COLO829 (cell line): ENCODE data around the gene NADK2.

Source experiments
- DNase-seq: peaks from one replicate; pipeline ENCODE4 v3.0.0; 2012; ENCODE audit warnings: low spot score

NADK2 gene

DNA sequence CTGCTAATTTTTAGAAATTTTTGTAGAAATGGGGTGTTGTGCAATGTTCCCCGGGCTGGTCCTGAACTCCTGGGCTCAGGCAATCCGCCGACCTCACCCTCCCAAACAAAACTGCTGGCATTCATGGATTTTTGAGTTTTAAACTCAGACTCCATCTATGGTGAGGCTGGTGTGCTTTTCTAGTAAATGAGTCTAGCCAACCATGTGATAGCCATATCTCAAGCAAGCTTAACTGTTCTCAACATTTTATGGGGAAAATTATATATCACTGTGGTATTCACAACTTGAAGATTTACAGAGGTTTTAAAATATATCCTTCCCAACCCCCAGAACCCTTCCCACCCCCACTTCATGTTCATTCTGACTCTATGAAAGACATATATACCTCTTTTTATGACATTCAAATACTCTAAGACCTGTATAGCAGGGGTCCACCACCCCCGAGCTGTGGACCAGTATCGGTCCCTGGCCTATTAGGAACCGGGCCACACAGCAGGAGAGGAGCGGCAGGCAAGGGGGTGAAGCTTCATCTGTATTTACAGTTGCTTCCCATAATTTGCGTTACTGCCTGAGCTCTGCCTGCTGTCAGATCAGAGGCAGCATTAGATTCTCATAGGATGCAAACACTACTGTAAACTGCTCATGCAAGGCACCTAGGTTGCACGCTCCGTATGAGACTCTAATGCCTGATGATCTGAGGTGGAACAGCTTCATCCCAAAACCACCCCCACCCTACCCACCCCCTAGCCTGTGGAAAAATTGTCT is 4.5 kb upstream of the NADK2 start:
- no peak for DNase-seq

DNA sequence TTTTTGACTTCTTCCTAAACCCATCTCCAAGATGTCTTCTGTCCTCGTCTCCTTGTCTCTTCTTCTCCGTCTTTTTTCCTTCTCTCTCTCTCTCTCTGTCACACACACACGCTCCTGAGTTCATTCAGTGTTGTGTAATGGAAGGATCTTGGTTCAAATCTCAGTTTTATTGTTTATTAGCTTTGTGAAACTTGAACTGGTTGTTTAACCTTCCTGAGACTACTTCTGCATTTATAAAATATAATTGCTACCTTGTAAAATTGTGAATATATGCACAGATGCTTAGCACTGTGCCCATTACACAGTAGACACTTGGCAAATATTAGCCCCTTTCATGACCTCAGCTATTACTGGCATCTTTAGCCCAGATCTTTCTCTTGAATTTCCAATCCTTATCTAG is 2.4 kb upstream of the NADK2 start:
- DNase-seq, result no peak

DNA sequence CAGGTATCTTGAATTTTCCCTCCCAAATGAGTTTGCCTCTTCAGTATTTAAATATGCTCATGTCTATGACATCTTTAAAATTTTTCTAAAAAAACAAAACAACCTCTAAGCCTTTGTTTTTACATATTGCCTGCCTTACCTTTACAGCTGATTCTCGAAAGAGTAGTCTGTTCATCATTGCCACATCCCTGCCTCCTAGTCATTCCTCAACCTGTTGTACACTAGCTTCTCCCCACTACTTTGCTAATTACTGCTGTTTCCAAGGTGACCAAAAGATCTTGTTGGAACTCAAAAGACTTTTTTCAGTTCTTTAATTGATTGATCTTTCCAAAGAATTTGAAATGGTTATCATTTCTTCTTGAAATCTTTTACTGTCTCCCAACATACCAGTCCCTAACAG is 1.9 kb upstream of the NADK2 start:
- no peak for DNase-seq

DNA sequence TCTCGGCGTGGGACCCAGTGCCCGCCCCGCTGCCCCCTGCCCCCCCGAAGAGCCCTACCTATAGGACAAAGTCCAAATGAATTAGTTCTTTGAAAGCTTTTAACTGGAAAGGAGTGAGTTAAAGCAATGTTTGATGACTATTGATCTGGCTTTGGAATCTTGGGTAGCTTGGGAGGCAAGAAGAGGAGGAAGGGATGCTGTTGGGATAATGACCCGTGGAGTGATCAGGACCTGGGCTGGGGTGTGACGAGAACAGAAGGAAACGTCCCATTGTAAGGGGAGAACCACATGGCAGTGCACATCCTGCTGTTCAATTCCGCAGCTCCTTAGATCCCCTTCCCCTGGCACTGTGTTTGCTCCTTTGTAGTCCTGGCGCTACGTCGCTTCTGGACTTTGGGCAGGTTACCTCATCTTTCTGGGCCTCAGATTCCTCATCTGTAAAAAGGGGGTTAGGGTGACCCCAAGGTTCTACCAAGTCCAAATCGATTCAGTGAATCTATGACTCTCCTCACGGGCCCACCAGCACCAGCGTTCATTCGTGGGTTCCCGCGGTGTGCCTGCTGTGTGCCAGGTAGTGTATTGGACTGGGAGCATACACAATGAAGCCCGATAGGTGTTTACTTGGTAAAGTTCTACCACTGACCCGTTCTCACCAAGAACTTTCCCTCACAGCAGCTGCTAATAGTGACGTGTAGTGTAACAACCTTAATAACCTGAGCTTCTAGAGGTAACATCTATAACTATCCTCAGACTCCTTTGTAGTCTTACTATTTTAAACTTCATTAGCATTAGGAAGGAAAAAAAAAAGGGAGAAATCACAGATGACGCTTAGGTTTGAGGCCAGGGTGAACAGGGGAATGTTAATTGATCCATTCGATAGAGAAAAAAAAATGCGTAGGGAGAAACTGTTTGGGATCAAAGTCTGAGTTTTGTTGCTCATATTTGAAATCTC is 1.1 kb upstream of the NADK2 start:
- no peak for DNase-seq

DNA sequence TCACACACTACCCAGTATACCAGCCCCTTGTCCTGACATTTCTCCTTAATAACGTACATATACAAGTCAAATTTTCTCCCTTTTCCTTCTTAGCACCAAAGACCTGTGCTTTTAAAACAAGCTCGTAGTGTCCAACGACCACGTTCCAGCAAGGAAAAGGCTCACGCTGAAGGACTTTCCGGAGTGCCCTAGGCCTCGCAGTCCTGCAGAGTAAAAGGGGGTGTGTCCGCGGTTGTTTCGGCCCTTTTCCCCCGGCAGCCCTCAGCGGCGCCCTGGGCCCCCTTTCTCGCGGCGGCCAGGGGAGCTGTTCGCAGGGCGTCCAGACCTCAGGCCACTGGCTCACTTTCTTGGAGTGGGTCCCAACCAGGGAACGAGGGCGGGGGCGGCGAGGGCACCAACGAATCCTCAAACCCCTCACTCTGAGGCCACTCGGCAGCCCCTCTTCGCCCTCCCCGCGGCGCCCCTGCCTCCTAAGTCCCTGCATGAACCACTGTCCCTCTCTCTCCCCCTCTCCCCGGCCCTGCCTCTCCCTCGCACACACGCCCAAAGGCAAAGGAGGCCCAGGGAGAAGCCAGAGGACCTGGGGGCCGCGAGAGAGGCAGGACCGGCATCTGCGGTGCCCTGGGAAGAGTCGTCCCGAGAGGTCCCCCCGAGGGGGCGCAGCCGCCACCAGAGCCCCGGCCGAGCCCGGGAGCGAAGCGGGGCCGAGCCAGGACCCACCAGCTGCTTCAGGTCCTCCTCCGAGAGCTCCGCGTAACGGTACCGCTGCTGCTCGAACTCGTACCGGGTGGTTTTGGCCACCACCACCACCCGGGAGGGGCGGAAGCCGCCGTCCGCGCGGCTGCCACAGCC is 720 bp downstream of the NADK2 start:
- peak; percentile 6 for DNase-seq

DNA sequence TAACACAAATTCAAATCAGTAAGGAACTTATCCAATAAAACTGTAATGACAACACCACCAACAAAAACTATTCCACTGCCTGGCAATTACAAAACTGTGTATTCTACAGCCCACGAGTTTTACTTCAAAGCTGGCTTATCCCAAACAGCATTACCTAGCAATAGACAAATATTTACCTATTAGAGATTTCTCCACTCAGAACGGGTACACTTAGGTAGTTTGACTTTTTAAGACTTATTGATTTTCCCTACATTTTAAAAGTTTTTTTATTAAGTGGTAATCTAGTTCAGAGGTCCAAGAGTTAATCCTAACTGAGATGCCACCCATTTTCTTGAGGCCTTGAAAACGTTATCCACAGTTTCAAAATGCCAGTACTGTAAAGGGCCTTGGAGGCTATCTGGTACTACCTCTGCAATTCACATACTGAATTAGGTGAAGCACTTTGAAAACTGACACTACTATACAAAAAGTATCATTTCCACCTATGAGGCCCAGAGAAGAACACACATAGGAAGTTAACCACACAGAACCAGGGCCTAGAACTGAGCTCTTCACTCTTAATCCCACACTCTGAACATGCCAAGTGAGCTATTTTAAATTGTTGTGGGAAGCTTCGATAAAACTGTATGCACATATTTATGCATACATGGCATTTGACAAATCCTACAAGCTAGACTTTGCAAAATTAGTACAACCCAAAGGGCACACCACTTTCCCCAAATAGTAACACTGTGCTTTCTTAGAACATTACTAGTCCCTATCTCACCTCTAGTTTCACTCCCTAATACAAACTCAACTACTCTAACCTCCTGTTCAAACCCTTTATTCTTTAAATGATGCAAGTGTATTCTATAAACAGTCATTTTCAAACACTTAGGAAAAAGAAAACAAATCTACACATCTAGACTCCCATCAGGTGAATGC is 2.1 kb downstream of the NADK2 start:
- no peak for DNase-seq

DNA sequence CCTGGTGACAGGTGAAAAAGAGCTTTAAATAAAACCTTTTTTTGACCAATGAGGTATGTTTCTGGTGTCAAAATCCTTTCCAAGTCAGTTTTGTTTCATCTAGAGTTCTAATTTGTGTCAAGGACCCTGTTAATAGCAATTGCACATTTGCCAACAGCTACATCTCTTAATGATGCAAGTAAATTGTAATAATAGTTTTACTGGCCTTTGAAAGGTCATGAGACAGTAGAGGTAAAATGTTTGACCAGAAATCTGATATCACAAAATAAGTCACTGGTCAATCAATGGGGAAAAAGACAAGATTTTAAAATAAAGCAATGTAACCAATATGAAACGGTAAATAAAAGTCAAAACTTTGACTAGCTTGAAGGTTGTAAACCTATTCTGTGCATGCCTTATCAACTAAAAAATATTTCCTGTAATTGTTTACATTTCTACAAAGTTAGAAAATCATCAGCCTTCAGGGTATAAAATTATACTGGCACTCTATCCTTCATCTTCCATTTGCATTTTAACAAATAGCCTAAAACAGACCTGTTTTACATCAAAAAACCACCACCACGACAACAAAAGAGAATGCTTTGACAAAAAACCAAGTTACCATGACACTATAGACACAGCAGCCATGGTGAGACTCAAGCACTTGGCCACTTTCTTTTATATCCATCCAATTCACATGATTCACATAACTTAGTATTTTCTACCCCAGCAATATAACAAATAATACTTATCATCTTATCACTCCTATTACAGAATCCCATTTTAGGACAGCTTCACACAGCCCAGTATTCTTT is 3.0 kb downstream of the NADK2 start:
- DNase-seq, result no peak

DNA sequence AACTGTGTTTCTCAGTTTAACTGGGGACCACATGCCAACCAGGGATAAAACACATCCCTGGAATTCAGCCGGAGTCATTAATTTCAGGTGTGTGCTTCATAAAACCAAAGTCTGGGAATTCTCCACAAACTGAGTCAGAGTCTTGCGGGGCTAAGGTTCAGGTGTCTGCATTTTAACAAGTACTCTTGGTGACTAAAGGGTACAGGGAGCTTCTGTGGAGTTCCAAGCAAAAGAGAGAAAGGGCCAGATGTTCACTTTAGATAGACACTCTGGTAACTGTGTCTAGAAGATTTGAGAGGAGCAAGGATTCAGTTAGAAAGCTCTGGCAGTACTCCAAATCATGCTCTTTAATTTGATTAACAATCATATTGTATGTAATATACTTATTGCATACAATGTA is 4.0 kb downstream of the NADK2 start:
- no peak for DNase-seq

DNA sequence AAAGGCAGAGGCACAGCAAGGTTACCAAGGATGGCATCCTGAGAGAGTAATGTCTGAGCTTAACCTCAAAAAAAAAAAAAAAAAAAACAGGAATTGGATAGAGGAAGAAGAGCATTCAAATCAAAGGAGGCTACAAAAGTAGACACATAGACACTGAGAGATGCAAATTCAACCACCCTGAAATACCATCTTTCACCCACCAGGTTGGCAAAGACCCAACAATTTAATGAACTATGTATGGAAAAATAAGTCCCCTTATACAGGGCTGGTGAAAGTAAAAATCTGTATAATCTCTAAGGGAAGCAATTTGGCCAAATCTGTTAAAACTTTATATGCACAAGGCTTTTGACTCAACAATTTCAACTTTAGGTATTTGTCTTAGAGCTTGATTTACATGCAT is 4.9 kb downstream of the NADK2 start:
- no peak for DNase-seq

DNA sequence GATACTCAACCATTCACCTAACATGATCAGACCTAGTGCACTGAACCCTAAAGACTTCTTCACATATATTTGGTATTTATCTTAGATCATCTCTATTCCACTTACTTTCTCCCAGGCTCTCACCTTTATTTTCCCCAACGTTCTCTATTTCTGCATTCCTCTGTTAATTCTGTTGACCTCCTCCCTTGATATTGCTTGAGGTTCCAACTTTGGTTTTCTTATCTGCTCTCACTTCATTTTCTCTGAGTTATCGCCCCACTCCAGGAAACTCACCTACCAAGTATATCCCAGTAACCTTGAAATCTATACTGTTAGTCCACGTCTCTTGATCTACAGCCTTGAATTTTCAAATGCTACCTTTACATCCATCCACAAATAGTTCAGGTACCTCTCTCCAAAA is 9.2 kb downstream of the NADK2 start:
- DNase-seq, result no peak

DNA sequence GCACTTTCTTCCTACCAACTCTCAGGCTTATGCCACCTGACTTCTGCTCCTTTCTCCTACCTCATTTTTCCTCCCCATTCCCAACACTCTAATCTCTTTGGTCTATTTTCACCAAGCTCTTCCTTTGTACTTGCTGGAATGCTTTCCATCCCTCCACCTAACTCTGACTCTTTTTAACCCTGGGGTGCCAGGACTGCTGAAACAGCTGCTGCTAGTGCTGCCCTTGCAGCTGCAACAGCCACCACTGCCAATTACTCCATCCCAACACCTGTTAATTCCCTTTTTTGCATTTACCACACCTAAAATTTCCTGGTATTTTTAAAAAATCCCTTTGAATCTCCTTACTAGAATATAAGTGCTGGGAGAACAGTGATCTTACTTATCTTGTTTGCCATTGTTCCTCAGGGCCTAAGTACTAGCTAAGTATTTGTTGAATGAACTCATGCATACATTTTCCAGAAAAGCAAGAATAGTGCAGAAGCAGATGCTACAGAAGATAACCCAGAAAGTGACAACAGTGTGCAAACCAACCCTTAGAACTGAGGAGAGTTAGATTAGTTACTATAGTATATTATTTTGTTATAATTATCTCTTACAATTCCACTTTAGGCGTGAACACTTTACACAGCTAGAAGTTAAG is 11.5 kb downstream of the NADK2 start:
- DNase-seq, result no peak

DNA sequence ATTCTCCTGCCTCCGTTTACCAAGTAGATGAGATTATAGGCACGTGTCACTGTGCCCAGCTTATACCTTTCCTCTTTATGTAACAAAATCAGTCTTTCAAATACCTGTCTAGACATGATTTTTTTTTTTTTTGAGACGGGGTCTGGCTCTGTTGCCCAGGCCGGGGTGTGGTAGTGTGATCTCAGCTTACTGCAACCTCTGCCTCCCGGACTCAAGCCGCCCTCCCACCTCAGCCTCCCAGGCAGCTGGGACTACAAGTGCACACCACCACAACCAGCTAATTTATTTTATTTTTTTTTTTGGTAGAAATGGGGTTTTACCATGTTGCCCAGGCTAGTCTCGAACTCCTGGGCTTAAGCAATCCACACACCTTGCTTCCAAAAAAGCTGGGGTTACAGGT is 13.2 kb downstream of the NADK2 start:
- DNase-seq, result no peak

DNA sequence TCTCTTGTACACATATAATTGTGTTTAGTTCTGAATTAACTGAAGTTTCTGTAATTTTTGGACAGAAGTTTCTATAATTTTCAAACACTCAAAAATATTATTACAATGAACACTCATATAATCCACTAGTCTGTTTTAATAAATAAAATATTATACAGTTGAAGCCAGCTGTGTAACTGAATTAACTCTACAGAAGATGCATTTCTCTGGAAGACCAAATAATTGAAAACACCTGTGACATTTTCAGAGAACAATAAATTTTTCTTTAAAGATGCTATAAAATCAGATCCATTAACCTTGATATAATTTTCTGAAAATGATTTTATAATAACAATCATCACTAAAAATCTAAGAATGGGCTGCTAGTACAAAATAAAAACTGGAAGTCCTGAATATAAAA is 14.7 kb downstream of the NADK2 start:
- no peak for DNase-seq

DNA sequence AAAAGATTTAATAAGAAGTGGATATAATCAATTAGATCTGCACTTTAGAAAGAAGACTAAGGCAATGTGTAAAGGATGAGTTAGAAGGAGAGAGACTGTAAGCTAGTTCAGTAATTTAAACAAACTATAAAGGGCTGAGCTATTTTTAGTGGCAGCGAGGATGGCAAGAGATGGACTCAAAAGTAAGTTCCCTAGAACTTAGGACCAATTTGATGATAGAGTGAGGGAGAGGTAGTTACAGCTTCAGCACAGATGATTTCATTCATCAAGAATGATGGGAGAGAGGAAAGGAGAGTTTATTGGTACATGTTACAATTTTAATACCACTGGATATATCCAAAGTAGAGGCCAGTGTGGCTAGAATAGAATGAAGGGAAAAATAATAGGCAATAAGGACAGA is 19.1 kb downstream of the NADK2 start:
- DNase-seq, result no peak

DNA sequence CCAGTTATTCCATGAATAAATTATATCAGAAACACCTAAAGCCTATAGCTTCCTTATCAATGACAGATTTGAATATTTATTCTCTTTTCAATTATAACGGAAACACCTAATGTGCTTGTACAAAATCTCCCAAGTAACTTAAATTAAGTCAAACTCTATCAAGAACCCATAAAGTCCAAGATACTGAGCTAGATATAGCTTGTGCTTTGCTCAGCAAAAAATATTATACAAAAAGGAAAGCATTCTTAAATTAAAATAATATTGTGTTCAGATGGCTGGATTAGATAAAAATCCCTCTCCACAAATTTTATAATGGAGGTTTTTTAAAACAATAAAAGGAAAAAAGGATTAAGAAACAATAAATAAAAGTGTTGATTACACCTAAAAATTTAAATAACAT is 23.7 kb downstream of the NADK2 start:
- DNase-seq, result no peak

DNA sequence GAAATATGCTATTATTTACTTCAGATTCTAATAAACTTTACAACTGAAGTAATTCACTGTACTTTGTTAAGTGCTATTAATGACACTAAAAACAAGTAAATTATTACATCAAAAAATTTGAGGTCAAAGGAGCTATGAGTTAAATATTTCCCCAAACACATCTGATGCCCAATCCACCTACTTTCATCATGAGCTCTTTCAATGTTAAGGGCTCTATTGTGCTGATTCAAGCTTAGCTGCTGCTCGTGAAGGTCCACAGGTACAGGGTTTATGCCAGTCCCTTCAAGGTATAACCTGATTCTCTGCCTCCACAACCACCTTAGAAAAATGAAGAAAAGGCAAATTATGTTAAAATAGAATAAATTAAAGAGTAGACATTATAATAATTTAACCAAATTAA is 24.2 kb downstream of the NADK2 start:
- DNase-seq, result no peak

DNA sequence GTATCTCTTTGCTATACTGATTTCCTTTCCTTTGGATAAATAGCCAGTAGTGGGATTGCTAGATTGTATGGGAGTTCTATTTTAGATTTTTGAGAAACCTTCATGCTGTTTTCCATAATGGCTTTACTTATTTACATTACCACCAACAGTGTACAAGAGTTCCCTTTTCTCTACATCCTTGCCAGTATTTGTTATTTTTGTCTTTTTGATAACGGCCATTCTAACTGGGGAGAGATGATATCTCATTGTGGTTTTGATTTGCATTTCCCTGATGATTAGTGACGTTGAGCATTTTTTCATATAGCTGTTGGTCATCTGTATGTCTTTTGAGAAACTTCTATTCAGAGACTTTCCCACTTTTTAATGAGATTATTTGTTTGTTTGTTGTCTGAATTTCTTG is 25.8 kb downstream of the NADK2 start:
- DNase-seq, result no peak

DNA sequence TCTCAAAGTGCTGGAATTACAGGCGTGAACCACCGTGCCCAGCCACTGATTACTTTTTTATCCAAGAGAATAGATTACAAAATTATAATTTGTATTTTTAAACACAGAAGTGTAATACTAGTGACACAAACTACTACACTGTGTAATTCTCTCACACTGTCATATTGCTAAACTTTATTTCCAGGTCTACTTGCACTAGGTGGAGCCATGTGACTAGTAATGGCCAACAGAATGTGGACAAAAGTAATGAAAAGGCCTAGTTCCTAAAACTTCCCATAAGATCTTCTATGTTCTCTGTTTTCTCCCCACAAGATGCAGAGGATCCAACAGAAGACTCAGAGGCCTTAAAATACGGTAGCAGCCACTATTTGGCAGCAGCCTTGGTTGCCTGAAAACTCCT is 27.3 kb downstream of the NADK2 start:
- DNase-seq, result no peak

DNA sequence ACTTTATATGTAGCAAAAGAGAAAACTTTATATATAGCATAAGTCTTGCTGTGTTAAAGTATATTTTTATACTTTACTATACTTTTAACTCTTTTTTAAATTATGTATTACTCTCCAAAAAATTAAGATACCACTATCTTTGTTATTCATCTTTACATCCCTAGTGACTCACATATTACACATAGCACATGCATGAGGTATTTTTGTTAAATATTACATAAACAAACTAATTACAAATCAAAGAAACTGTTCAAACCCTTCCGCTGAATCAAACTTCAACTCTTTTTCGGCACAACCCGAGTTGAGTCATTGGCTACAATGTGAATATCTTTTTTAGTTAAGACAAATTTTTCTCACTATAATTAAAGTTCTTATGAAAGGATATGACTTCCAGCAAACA is 32.1 kb downstream of the NADK2 start:
- DNase-seq, result no peak

DNA sequence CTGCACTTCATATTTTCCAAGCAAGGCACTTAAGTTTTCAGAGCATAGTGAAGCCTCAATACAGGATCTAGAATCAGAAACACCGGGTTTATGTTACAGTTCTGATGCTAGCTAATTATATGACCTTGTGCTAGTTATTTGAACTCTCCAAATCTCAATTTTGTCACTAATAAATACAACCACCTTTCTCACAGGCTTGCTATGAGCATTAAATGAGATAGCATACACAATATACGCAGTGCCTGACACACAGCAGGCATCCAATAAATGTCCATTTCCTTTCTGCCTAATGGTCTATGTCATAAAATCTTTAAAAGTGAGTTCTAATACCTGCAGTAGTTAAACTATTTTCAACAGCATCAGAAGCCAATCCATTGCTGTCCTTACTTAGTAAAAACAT is 32.9 kb downstream of the NADK2 start:
- no peak for DNase-seq
